ENCODE results near the gene ZNF222. TPM values are rescaled to one million over a fixed set of nuclear protein-coding genes. Genes with fewer than 3 reads are reported as not detected.

Gene ZNF222
- polyA plus RNA-seq, 12 donors = 4.4 to 7.6 (median 6.1) TPM; not detected in 2

- no peak for DNase-seq
Measured at GRCh38 chr19:44050740-44051649, 25.8 kb downstream of the ZNF222 start.

- DNase-seq = peak; percentile 96
Measured at GRCh38 chr19:44051650-44052402, 26.6 kb downstream of the ZNF222 start, which contains the start of gene ZNF223. ZNF223 (plus strand) TSS chr19:44052036; CDS start chr19:44055177, 3,141 bp downstream.

- DNase-seq = no peak
Measured at GRCh38 chr19:44055870-44056269, 30.7 kb downstream of the ZNF222 start.

- no peak for DNase-seq
Measured at GRCh38 chr19:44059229-44059628, 34.0 kb downstream of the ZNF222 start.

- DNase-seq = no peak
Measured at GRCh38 chr19:44061038-44061437, 35.9 kb downstream of the ZNF222 start.

- no peak for DNase-seq
Measured at GRCh38 chr19:44066305-44066704, 41.1 kb downstream of the ZNF222 start.

- no peak for DNase-seq
Measured at GRCh38 chr19:44069415-44069814, 44.2 kb downstream of the ZNF222 start.

- DNase-seq = peak; percentile 95
Measured at GRCh38 chr19:44071824-44072542, 46.8 kb downstream of the ZNF222 start, which contains the start of gene ZNF284. ZNF284 (plus strand) TSS chr19:44072159; CDS start chr19:44076390, 4,231 bp downstream.

GRCh38 chr19:44072543-44073401 is 47.6 kb downstream of the ZNF222 start:
- DNase-seq = no peak

GRCh38 chr19:44076325-44076724 is 51.1 kb downstream of the ZNF222 start:
- no peak for DNase-seq

Other genes starting within 250 kb of the ZNF222 start
- 1 to 10 TPM in 2 of 12 donors, under 1 TPM in 8, not detected in 2; 0.29 to 2.0 (median 0.64) TPM for gene KCNN4, start 244.4 kb upstream of the ZNF222 start, polyA plus RNA-seq (ENCODE audit: insufficient read length in 12 of 12)
- 1 to 10 TPM in 2 of 12 donors, under 1 TPM in 8, not detected in 2; 0.34 to 1.6 (median 0.60) TPM for gene LYPD5, start 222.9 kb upstream of the ZNF222 start, polyA plus RNA-seq (ENCODE audit: insufficient read length in 12 of 12)
- gene ZNF283, start 198.1 kb upstream of the ZNF222 start, polyA plus RNA-seq (ENCODE audit: insufficient read length in 12 of 12) = 10 to 100 TPM in 7 of 12 donors, 1 to 10 TPM in 4, not detected in 1; 5.6 to 18.5 (median 11.6) TPM
- 10 to 100 TPM in 3 of 12 donors, 1 to 10 TPM in 7, not detected in 2; 6.7 to 17.7 (median 8.5) TPM for gene ZNF404, start 141.4 kb upstream of the ZNF222 start, polyA plus RNA-seq (ENCODE audit: insufficient read length in 12 of 12)
- 10 to 100 TPM in 10 of 12 donors, 1 to 10 TPM in 1, not detected in 1; 3.6 to 20.3 (median 15.1) TPM for gene ZNF45, start 90.1 kb upstream of the ZNF222 start, polyA plus RNA-seq (ENCODE audit: insufficient read length in 12 of 12)
- 1 to 10 TPM in 10 of 12 donors, not detected in 2; 2.3 to 4.7 (median 3.7) TPM for gene ZNF221, start 74.2 kb upstream of the ZNF222 start, polyA plus RNA-seq (ENCODE audit: insufficient read length in 12 of 12)
- 10 to 100 TPM in 2 of 12 donors, 1 to 10 TPM in 9, not detected in 1; 6.4 to 22.9 (median 8.9) TPM for gene ZNF155, start 41.2 kb upstream of the ZNF222 start, polyA plus RNA-seq (ENCODE audit: insufficient read length in 12 of 12)
- gene ZNF230, start 22.4 kb upstream of the ZNF222 start, polyA plus RNA-seq (ENCODE audit: insufficient read length in 12 of 12) = 1 to 10 TPM in 11 of 12 donors, not detected in 1; 2.1 to 5.3 (median 3.5) TPM
- 1 to 10 TPM in 10 of 12 donors, not detected in 2; 3.6 to 8.9 (median 5.6) TPM for gene ZNF223, start 26.7 kb downstream of the ZNF222 start, polyA plus RNA-seq (ENCODE audit: insufficient read length in 12 of 12)
- 1 to 10 TPM in 11 of 12 donors, not detected in 1; 2.1 to 7.0 (median 3.3) TPM for gene ZNF284, start 46.8 kb downstream of the ZNF222 start, polyA plus RNA-seq (ENCODE audit: insufficient read length in 12 of 12)
- 10 to 100 TPM in 11 of 12 donors, not detected in 1; 11.1 to 32.4 (median 16.9) TPM for gene ZNF224, start 69.0 kb downstream of the ZNF222 start, polyA plus RNA-seq (ENCODE audit: insufficient read length in 12 of 12)
- gene ZNF225, start 88.0 kb downstream of the ZNF222 start, polyA plus RNA-seq (ENCODE audit: insufficient read length in 12 of 12) = 1 to 10 TPM in 11 of 12 donors, not detected in 1; 4.4 to 7.8 (median 5.8) TPM
- gene ZNF234, start 116.2 kb downstream of the ZNF222 start, polyA plus RNA-seq (ENCODE audit: insufficient read length in 12 of 12) = 10 to 100 TPM in 6 of 12 donors, 1 to 10 TPM in 5, not detected in 1; 7.3 to 15.9 (median 10.2) TPM
- gene ZNF226, start 139.7 kb downstream of the ZNF222 start, polyA plus RNA-seq (ENCODE audit: insufficient read length in 12 of 12) = 10 to 100 TPM in 10 of 12 donors, 1 to 10 TPM in 1, not detected in 1; 4.8 to 21.5 (median 14.3) TPM
- 10 to 100 TPM in 11 of 12 donors, not detected in 1; 13.8 to 18.0 (median 15.4) TPM for gene ZNF227, start 187.2 kb downstream of the ZNF222 start, polyA plus RNA-seq (ENCODE audit: insufficient read length in 12 of 12)
- gene ZNF233, start 234.5 kb downstream of the ZNF222 start, polyA plus RNA-seq (ENCODE audit: insufficient read length in 12 of 12) = 10 to 100 TPM in 1 of 12 donors, 1 to 10 TPM in 10, not detected in 1; 2.3 to 14.5 (median 3.2) TPM